Loucy (cell line): Measurements from ENCODE around the gene CXorf38.
"Not testable (repeated sequence)": the region's sequence is repeated elsewhere in the genome, so short reads cannot be mapped to it uniquely, and the experiment has no call there.

Experiments used
- H2AFZ ChIP-seq: fragments of 200-600 bp; sonication (generic); 2 replicates; pipeline ENCODE4 v1.6.0; 2016; ENCODE audit warnings: antibody characterized with exemption, mild to moderate bottlenecking, low read length, moderate library complexity
- H3F3A ChIP-seq: fragments of 200-600 bp; 2 replicates; pipeline ENCODE4 v1.6.0; 2016; ENCODE audit warnings: antibody characterized with exemption, low read depth, mild to moderate bottlenecking
- H3K27me3 ChIP-seq: fragments of 200-600 bp; sonication (generic); 2 replicates; pipeline ENCODE4 v1.6.1; 2014; ENCODE audit warnings: low read length, mild to moderate bottlenecking; ENCODE audit not compliant: insufficient read depth, poor library complexity, severe bottlenecking
- H3K36me3 ChIP-seq: fragments of 200-600 bp; sonication (generic); 2 replicates; pipeline ENCODE4 v1.6.1; 2016; ENCODE audit warnings: low read length; ENCODE audit not compliant: insufficient read depth
- H3K4me1 ChIP-seq: fragments of 200-600 bp; sonication (generic); 2 replicates; pipeline ENCODE4 v1.5.1; 2014; ENCODE audit warnings: low read length, mild to moderate bottlenecking; ENCODE audit not compliant: insufficient read depth, poor library complexity, severe bottlenecking
- H3K4me2 ChIP-seq: fragments of 200-600 bp; sonication (generic); 2 replicates; pipeline ENCODE4 v1.6.0; 2014; ENCODE audit warnings: antibody characterized with exemption, low read length, low read depth, mild to moderate bottlenecking; ENCODE audit not compliant: poor library complexity, severe bottlenecking
- H3K4me3 ChIP-seq: fragments of 200-600 bp; sonication (generic); 2 replicates; pipeline ENCODE4 v1.5.1; 2014; ENCODE audit warnings: low read length, mild to moderate bottlenecking, mixed read lengths; ENCODE audit not compliant: poor library complexity, severe bottlenecking
- H3K79me2 ChIP-seq: fragments of 200-600 bp; sonication (generic); 2 replicates; pipeline ENCODE4 v1.6.1; 2014; ENCODE audit warnings: low read length; ENCODE audit not compliant: insufficient read depth
- H3K9ac ChIP-seq: fragments of 200-600 bp; sonication (generic); 2 replicates; pipeline ENCODE4 v1.6.0; 2014; ENCODE audit warnings: mild to moderate bottlenecking, low read depth, low read length, moderate library complexity; ENCODE audit not compliant: poor library complexity, severe bottlenecking
- H3K9me2 ChIP-seq: fragments of 200-600 bp; sonication (generic); replicated peaks from 2 replicates; pipeline ENCODE4 v1.6.1; 2016; ENCODE audit warnings: low read depth, low read length, mixed read lengths
- H3K9me3 ChIP-seq: fragments of 200-600 bp; sonication (generic); 2 replicates; pipeline ENCODE4 v1.6.1; 2014; ENCODE audit warnings: mild to moderate bottlenecking, antibody characterized with exemption, low read length, low read depth; ENCODE audit not compliant: insufficient read depth
- H4K20me1 ChIP-seq: fragments of 200-600 bp; sonication (generic); 2 replicates; pipeline ENCODE4 v1.6.0; 2014; ENCODE audit warnings: antibody characterized with exemption, low read length, mild to moderate bottlenecking; ENCODE audit not compliant: insufficient read depth, poor library complexity, severe bottlenecking
- EZH2phosphoT487 ChIP-seq: fragments of 200-600 bp; IDR thresholded peaks from 2 replicates; pipeline ENCODE4 v1.6.1; 2018; ENCODE audit warnings: antibody characterized with exemption, mild to moderate bottlenecking, moderate library complexity, borderline replicate concordance
- TF ChIP-seq, protein P1 (sequence below): fragments of 200-600 bp; sonication (generic); conservative IDR thresholded peaks from 2 replicates; pipeline ENCODE4 v1.5.1; 2014; ENCODE audit warnings: mild to moderate bottlenecking, antibody characterized with exemption, low read length

CXorf38 gene

DNA sequence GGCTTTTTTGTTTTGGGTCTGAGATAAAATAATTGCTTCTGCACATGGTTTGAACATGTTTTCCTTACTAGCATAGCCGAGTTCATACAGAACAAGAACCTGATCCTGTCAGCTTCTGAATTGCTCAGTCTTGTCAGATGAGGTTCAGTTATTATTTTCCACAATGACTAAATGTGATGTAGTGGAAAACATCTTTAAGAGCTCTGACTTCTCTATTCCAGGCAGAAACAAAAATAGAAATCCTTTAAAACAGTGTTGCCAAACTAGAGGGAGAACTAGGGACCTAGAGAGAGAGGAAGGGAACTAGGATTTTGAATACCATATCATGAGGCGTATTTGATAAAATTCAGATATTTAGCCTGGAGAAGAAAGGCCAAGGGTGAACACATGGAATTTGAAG lies 64.5 kb downstream of the CXorf38 start:
- Histone ChIP-seq H2AFZ (no peak overlapping the region), H3K36me3 (no peaks in the 10 kb centered on the region), H3F3A (no peaks in the 10 kb centered on the region), H3K27me3 (no peaks in the 10 kb centered on the region), H3K4me1 (peaks cover 6% of the 10 kb centered on the region), H3K9me3 (no peaks in the 10 kb centered on the region), H4K20me1 (peaks cover 9% of the 10 kb centered on the region), H3K4me3 (no peak overlapping the region), H3K9me2 (no peaks in the 10 kb centered on the region), H3K79me2 (peaks cover 30% of the 10 kb centered on the region), H3K4me2 (peak overlapping the region; percentile 79), H3K9ac (peak overlapping the region; percentile 22)
- TF ChIP-seq, protein P1, sequence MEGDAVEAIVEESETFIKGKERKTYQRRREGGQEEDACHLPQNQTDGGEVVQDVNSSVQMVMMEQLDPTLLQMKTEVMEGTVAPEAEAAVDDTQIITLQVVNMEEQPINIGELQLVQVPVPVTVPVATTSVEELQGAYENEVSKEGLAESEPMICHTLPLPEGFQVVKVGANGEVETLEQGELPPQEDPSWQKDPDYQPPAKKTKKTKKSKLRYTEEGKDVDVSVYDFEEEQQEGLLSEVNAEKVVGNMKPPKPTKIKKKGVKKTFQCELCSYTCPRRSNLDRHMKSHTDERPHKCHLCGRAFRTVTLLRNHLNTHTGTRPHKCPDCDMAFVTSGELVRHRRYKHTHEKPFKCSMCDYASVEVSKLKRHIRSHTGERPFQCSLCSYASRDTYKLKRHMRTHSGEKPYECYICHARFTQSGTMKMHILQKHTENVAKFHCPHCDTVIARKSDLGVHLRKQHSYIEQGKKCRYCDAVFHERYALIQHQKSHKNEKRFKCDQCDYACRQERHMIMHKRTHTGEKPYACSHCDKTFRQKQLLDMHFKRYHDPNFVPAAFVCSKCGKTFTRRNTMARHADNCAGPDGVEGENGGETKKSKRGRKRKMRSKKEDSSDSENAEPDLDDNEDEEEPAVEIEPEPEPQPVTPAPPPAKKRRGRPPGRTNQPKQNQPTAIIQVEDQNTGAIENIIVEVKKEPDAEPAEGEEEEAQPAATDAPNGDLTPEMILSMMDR, result no peak
- no peak for TF ChIP-seq EZH2phosphoT487

DNA sequence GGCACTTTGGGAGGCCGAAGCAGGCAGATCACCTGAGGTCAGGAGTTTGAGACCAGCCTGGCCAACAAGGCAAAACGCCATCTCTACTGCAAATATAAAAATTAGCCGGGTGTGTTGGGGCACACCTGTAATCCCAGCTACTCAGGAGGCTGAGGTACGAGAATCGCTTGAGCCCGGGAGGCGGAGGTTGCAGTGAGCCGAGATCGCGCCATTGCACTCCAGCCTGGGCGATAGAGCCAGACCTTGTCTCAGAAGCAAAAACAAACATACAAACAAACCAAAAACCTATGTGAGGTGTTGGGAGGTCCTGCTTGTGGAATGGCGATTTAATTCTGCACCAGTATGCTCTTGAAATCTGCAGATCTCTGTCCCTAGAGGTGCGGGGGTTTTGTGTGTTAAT lies 65.2 kb downstream of the CXorf38 start:
- not testable (repeated sequence) for H3K4me1 ChIP-seq, H3K9me2 ChIP-seq, H3F3A ChIP-seq, H4K20me1 ChIP-seq, H3K9me3 ChIP-seq, H2AFZ ChIP-seq, H3K36me3 ChIP-seq, H3K27me3 ChIP-seq
- peak overlapping the region; percentile 79 for H3K4me2 ChIP-seq
- H3K4me3 ChIP-seq, result peak overlapping the region; percentile 82
- peaks cover 30% of the 10 kb centered on the region for H3K79me2 ChIP-seq
- H3K9ac ChIP-seq, result peak overlapping the region; percentile 71

DNA sequence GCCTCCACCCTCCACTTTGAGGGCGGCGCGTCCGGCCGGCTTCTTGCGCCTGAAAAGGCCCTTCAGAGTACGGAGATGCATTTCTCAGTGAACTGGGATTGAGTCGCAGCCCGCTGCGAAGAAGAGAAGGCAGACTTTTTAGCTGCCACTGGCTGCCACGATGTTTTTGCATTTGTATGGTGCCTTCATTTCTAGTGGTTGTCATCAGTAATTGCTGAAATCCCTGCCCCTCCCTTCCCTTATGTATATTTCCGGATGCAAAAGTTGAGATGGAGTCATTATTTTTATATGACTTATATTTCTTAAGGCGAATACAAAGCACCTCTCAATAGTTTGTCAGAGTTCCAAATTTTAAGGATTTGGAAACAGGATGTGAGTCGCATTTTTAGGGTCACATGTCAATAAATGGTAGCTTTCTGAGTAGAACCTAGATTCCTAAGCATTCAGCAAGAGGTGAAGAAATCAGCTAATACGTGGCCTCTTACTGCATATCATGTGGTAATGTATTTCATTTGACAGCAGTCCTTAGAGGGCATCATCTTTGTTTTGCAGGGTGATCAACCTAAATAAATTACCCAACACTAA lies 65.9 kb downstream of the CXorf38 start:
- peaks cover 30% of the 10 kb centered on the region for H3K79me2 ChIP-seq
- no peaks in the 10 kb centered on the region for H3K9me3 ChIP-seq
- H3K4me1 ChIP-seq, result peaks cover 6% of the 10 kb centered on the region
- TF ChIP-seq, protein P1, result no peak
- TF ChIP-seq EZH2phosphoT487, result no peak
- no peaks in the 10 kb centered on the region for H3K9me2 ChIP-seq
- no peaks in the 10 kb centered on the region for H3K36me3 ChIP-seq
- peaks cover 9% of the 10 kb centered on the region for H4K20me1 ChIP-seq
- H3K9ac ChIP-seq, result peak overlapping the region; percentile 71
- H3F3A ChIP-seq, result no peaks in the 10 kb centered on the region
- H3K4me3 ChIP-seq, result peak overlapping the region; percentile 82
- peak overlapping the region; percentile 63; the same call in 1 of the 2 replicates for H2AFZ ChIP-seq
- H3K27me3 ChIP-seq, result no peaks in the 10 kb centered on the region
- H3K4me2 ChIP-seq, result peak overlapping the region; percentile 79
